GM21390 (cell line): ENCODE data around the gene C16orf46.

Source experiments
- ATAC-seq: cut with Tn5 transposase; IDR thresholded peaks from one replicate; pipeline ENCODE4 v1.9.1; 2021; ENCODE audit not compliant: unreplicated experiment

C16orf46 gene

DNA sequence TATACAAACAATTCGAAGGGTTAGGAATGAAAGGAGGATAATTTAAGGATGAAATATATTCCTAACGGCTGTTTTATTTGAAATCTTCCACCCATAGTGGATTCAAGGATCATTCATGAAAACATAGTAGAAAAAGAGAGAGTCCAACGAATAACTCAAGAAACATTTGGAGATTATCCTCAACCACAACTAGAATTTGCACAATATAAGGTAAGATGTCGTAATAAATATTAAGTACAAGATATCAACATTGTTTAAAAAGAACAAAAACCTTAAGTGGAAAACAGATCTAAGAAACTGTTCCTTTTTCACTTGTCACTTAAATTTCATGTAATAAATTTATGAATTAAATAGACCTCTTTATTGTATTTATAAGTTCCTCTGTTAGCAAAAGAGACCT, 50.6 kb downstream of the C16orf46 start:
- no peak for ATAC-seq

- no peak for ATAC-seq
Observed at GRCh38 chr16:81018496-81018895, 58.5 kb downstream of the C16orf46 start.

DNA sequence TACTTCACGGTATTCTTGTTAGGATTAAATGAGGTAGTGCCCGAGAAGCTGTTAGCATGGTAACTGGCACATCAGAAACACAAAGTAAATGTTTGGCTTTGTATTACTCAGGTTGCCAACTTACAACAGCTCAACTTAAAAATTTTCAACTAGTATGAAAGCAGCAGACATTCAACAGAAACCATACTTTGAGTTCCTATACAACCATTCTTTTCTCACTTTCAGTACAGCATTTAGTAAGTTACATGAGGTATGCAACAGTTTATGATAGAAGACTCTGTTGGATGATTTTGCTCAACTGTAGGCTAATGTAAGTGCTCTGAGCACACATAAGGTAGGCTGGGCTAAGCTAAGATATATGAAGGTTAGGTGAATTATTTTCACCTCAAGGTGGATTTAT, 62.4 kb downstream of the C16orf46 start:
- no peak for ATAC-seq

GRCh38 chr16:81012974-81013373, 64.1 kb downstream of the C16orf46 start:
- ATAC-seq, result no peak
